ENCODE data around the gene SMYD3. TPM values are rescaled to one million over a fixed set of nuclear protein-coding genes. Genes with fewer than 3 reads are reported as not detected.

SMYD3 gene
- total RNA-seq, 1 experiment from 2014 or later, result 25.5 TPM

GRCh38 chr1:246179401-246179800 lies 327.7 kb downstream of the SMYD3 start:
- Histone ChIP-seq H3K18ac (ENCODE audit: insufficient read length, low read depth, low read length) (no peak overlapping the region), H3K79me1 (ENCODE audit: insufficient read depth, low read depth, low read length, poor library complexity, severe bottlenecking) (no peaks in the 10 kb centered on the region), H2BK20ac (ENCODE audit: low read depth, low read length, poor library complexity, severe bottlenecking) (no peak overlapping the region), H3K23ac (ENCODE audit: insufficient read length, low read depth, low read length) (no peak overlapping the region), H3K4me2 (ENCODE audit: insufficient read depth, insufficient read length, low read length) (no peak overlapping the region), H4K8ac (replicated peaks; ENCODE audit: insufficient read length, low read depth, low read length) (no peak overlapping the region), H2AFZ (ENCODE audit: low read length) (no peak overlapping the region), H2BK15ac (ENCODE audit: low read depth, low read length) (no peak overlapping the region), H2BK12ac (ENCODE audit: insufficient read length, low read depth, low read length) (no peak overlapping the region), H3K23me2 (ENCODE audit: insufficient read length, low read depth, low read length, poor library complexity, severe bottlenecking) (no peaks in the 10 kb centered on the region), H2AK5ac (ENCODE audit: insufficient read length, low read length) (no peak overlapping the region), H3K14ac (ENCODE audit: insufficient read depth, low read length) (no peak overlapping the region), H3K9ac (ENCODE audit: extremely low read depth, insufficient read length, low read length) (no peak overlapping the region), H3K27me3 (ENCODE audit: insufficient read depth, low read length) (no peaks in the 10 kb centered on the region), H3T11ph (ENCODE audit: low read length) (no peak overlapping the region), H2BK120ac (ENCODE audit: low read depth, low read length, poor library complexity, severe bottlenecking) (no peak overlapping the region), H3K4ac (ENCODE audit: low read depth, low read length) (no peak overlapping the region), H3K4me1 (ENCODE audit: insufficient read depth, low read length) (no peaks in the 10 kb centered on the region), H3K79me2 (ENCODE audit: insufficient read depth, low read length) (no peaks in the 10 kb centered on the region), H3K27ac (ENCODE audit: insufficient read length, low read depth, low read length) (no peak overlapping the region), H4K20me1 (ENCODE audit: control insufficient read depth, insufficient read depth, insufficient read length) (no peaks in the 10 kb centered on the region), H3K9me3 (ENCODE audit: control insufficient read depth, low read depth, low read length) (no peaks in the 10 kb centered on the region), H4K5ac (ENCODE audit: insufficient read length, low read depth, low read length) (no peak overlapping the region), H4K91ac (ENCODE audit: insufficient read length, low read depth, low read length) (no peak overlapping the region), H3K56ac (ENCODE audit: insufficient read length, low read depth, low read length) (no peak overlapping the region), H2BK5ac (ENCODE audit: insufficient read length, low read length) (no peak overlapping the region)
- no peak overlapping the region for H3K4me3 Mint-ChIP-seq
- no peaks in the 10 kb centered on the region for H3K27me3 Mint-ChIP-seq (ENCODE audit: low read depth)
- no peak overlapping the region for H3K27ac Mint-ChIP-seq
- WGBS (ENCODE audit: extremely low coverage, insufficient read length, low lambda C conversion rate), result no CpG with 5 or more reads among the region's 1 CpG
- no peak for DNase-seq
- no peak for TF ChIP-seq CTCF (conservative IDR thresholded peaks at IDR 0.05)
- H3K9me3 Mint-ChIP-seq, result no peaks in the 10 kb centered on the region
- no peaks in the 10 kb centered on the region for H3K36me3 Mint-ChIP-seq (ENCODE audit: insufficient read depth in 1 of 3, low read depth in 3 of 3)
- 0 out of 4 replicates have a peak, but pooled peaks cover 0 to 2% of the 10 kb centered on the region in 2 experiments for H3K4me1 Mint-ChIP-seq

Data from H9 (cell line).